GM21717 (cell line): ENCODE data around the gene TMCC2.

Experiments
- ATAC-seq: cut with Tn5 transposase; IDR thresholded peaks from one replicate; pipeline ENCODE4 v1.9.1; 2021; ENCODE audit warnings: mild to moderate bottlenecking, moderate library complexity; ENCODE audit not compliant: unreplicated experiment

The TMCC2 gene

DNA sequence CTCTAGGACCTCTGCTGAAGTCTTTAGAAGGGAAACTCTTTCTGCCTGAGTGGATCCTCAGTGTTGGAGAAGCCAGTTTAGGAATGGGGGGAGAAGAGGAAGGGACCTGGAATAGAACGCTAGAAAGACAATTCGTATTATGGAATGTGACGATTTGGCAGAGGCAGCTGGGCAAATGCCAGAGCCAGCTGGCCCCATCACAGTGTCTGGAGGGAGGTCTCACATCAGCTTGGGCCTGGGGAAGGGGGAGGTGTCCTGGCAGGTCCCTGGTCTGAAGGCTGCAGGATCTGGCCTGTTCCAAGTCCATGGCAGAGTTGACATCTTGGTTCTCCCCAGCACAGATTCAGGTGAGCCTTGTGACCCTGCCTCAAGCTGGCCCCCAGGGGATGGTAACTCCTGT is 11.3 kb downstream of the TMCC2 start:
- no peak for ATAC-seq

DNA sequence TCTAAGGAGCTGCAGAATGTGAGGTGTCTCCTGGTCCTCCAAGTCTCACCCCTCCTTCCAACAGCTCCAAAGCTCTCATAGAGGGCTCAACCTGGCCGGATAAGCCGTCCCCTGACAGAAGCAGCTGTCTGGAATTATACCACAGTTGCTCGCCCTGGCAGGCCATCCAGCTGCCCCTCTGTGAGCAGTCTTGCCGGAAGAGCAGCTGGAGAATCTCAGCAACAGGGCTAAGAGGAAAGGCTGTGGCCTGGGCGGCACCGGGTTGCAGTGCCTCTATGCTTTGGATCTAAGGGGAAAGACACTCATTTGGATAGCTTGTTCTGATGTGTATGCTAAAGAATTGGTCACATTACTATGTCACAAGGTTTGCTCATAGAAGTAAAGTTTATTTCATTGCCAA is 12.4 kb downstream of the TMCC2 start:
- ATAC-seq = no peak

DNA sequence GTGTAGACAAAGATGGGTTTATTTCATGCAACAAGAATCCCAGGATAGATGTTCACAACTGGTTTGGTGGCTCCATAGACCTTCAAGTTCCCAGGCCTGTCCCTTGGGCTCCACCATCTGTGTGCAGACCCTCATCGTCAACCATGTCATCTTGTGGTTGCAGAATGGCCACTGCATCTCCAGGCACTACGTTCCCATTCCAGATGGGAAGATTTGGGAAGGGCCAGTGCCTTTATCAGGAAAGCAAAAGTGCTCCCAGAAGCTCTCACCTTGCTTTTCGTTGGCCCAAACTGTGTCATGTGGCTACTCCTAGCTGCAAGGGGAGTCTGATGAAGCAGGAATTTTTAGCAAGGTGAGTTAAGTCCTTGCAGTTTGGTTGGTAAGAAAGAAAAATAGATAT is 12.8 kb downstream of the TMCC2 start:
- ATAC-seq = no peak

DNA sequence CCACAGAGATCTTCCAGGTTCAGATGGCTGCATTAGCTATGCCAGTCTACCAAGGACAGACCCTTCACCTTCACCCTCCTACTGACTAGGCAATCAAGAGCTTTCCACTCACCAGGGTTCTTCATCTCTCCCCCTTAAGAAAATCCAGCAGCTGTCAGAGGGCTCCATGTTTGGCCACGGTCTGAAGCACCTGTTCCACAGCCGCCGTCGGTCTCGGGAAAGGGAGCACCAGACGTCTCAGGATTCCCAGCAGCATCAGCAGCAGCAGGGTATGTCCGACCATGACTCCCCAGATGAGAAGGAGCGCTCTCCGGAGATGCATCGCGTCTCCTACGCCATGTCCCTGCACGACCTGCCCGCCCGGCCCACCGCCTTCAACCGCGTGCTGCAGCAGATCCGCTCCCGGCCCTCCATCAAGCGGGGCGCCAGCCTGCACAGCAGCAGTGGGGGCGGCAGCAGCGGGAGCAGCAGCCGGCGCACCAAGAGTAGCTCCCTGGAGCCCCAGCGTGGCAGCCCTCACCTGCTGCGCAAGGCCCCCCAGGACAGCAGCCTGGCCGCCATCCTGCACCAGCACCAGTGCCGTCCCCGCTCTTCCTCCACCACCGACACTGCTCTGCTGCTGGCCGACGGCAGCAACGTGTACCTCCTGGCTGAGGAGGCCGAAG is 13.8 kb downstream of the TMCC2 start:
- no peak for ATAC-seq

DNA sequence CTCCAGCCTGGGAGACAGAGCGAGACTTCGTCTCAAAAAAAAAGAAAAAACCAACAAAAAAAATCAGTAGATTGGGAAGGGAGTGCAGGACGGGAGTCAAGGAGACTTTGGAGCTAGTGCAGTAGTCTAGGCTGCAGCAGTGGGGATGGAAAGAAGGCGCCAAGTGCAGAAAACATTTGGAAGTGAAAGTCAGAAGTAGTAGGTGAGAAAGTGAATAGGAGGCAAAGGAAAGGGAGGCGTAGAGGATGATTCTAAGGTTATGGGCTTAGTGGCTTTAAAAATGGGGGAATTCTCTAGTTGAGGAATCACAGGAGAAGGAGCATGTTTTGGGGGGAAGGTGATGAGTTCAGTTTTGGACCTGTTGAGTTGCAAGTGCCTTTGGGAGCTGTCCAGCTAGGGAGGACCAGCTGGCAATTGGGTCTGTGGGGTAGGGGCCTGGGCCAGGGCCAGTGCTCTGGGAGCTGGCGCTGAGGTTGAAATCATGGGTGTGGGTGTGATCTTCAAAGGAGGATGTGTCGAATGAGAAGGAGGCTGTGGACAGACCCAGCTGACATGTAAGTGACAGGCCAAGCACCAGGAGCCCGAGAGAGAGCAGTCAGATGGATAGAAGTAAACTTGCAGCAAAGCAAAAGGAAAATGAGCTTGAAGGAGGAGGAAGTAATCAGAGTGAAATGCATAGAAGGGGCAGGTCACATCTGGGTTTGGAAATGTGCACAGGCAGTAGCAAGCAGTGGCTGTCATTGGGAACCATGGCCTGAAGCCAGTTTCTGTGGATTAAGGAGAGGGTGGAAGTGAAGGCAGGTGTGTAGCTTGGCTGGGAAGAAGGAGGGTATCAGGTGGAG is 15.8 kb downstream of the TMCC2 start:
- no peak for ATAC-seq

DNA sequence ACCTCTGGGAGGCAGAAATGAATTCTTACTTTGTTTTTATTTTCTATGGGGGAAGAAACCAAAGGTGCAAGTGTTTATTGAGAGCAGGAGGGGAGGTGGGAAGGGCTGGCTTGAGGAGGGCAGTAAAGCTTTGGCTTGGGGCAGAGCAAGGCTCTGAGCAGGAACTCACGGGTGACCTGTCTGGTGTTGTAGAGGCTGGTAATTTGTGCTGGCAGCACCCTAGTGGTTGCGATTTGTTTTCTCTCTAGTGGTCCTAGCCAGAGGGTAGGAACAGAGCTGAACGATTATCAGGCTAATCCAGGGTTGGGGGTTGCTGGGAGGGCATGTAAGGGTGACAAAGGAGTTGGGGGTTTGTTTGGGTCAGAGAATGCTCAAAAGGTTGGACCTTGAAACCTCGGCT is 16.6 kb downstream of the TMCC2 start:
- ATAC-seq = no peak

DNA sequence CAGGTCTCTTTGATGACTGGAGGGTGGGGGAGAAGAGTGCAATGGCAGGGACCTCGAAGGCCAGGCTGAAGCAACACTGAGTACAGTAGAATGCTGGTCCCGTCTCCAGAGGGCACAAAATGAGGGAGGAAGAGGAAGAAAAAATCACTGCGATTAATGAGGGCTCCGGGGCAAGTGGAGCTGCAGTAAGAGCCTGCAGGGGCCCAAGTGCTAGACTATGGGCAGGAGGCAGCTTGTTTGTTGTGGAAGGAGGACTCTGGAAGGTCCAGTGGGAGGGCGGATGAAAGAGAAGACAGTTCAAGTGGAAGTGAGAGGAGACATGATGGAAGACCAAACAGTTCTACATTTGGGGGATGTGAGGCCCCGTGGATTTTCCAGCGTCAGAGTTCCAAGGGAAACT is 17.4 kb downstream of the TMCC2 start:
- no peak for ATAC-seq

DNA sequence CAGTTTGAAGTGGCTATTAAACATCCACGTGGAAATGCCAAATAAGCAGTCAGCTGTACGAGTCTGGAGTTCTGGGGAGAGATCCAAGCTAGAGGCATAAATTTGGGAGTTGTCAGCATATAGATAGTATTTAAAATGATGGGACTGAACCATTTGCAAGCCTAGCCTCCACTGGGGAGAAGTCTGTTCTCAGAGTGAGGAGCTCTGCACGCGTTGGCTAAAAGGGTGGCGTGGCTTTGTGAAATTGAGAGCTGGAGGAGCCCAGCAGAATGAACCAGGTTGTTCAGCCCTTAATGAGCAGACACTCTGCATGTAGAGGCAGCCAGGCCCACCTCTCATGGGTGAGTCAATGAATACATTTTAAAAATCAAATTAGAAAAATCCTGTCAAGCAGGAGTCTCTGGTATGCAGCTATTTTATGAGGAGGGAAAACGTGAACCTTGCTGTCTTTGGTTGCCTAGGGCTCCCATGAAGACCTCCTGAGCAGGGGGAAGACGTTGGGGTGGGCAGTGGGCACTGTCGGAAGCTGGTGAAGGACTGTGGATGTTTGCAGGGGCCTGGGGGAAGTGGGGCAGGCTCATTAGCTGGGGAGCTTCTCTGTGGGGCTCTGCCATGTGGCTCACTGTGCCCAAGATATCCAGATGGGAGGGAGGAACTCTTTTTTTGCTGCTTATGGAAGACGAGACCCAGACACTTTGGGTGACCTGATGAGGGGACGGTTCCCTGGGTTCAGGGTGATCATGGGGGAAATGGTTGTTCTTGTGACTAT is 18.8 kb downstream of the TMCC2 start:
- ATAC-seq = no peak

DNA sequence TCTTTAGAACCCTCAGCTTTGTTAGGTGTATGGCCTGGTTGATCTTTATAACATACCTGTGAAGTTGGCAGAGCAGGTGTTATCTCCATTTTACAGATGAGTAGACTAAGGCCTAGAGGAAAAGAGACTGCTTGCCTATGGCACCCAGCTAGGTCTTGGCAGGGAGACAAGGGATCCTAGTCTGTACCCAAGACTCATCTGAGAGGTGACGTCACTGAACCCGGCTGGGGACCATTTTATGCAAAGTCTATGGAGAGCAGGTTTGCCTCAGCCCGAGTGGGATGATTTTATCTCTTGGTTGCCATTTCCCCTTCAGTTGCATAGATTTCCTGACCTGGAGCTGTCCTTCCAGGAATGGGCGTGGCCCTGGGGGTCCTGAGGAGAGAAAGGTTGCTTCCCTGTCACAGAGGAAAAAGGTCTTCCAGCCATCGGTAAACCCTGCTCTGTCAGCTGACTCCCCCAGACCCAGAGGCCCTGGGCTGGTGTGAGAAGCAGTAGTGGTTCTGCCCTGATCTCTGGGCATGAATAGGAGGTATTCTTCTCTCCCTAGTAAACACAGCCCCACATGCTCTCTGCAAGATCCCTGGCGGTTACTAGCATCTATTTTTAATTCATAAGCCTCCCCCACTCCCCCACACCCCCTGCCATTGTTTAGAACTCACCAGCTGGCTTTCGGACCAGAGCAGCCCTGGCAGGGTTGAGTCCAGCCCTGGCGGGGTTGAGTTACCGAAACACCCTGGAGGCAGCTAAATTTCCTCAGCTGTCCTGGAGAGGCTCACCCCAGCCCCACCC is 19.6 kb downstream of the TMCC2 start:
- no peak for ATAC-seq

DNA sequence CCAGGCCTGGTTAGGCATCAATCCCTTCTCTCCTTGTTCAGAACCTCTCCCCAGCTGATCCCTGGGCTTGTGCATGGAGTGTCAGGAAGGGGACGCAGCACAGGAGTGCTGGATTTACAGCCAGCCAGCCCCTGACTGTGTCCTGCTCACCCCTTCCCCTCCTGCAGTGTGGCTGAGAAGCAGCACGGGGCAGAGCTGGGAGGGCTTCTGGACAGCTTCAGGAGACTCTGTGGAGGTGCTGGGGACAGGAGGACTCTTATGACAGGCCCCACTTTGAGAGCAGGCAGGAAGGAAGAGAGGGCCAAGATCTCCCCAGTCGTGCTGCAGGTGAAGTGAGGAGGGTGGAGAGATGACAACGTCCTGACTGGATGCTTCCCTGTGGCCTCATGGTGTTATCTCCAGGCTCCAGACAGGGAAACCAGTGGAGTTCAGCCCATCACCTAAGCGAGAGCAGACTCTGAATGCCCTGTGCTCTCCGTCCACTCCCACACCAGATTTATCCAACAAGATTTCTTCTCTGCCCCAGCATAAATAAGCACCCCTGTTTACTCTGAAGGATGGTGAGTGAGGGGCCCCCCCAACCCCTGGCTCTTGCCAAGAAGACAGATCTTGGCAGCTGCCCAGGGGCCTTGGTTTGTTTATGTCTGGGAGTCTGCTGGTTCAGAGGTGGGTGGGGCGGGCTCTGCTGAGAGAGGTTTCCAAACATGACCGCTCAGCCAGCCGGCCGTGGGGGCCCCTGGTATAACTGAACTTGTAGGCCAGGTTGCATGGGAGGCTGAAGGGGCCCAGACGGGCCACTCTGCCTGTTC is 21.3 kb downstream of the TMCC2 start:
- no peak for ATAC-seq

DNA sequence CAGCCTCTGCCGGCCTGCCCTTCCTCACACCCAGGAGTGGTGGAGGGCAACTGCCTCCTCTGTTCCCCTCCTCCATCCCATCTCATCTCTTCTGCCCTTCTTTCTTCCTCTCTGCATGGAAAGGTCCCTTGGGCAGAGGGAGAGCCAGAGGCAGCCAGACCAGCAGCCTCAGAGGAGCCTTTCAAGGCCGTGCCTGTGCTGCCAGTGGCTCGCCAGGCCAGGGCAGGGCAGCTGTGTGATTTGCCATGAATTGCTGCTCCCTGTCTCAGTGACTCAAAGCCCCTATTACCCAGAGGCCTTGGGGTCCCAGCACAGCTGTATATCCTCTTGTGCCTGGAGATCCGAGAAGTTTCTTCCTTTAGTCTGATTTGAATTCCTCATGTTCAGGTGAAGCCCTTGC is 21.9 kb downstream of the TMCC2 start:
- no peak for ATAC-seq

DNA sequence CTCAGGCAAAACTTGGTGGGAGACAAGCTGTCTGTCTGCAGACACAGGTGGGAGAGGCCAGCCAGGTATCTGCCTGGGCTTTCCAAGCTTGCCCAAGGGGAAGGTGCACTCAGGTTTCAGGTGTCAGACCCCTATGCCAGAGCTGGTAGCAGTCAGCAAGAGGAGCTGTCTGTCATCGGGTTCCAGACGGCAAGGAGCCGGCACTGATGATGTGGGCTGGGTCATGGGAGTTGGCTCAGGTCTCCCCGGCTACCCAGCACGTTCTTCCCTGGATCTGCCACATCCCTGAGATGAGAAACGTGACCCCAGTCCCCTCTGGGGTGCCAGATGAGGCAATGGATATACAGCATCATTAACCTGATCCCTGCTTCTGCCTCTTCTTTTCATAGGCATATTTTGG is 23.0 kb downstream of the TMCC2 start:
- ATAC-seq = no peak

DNA sequence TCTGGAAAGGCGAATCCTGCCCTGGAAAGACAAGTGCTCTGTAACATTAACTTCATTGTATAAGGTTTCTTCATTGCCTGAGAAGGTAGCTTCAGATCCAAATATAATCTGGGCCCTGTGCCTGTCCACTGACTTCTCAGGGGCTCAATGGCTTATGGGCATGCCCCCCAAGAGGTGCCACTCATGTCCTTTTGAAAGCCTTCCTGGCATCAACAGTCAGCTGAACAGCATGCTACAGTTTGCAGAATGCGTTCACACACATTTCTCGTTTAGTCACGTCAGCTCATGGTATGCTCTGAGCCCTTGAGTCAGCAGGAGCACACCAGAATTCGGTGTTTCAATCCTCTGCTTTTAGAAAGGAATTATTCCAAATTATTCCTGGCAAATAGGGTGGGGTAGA is 23.8 kb downstream of the TMCC2 start:
- ATAC-seq = no peak

DNA sequence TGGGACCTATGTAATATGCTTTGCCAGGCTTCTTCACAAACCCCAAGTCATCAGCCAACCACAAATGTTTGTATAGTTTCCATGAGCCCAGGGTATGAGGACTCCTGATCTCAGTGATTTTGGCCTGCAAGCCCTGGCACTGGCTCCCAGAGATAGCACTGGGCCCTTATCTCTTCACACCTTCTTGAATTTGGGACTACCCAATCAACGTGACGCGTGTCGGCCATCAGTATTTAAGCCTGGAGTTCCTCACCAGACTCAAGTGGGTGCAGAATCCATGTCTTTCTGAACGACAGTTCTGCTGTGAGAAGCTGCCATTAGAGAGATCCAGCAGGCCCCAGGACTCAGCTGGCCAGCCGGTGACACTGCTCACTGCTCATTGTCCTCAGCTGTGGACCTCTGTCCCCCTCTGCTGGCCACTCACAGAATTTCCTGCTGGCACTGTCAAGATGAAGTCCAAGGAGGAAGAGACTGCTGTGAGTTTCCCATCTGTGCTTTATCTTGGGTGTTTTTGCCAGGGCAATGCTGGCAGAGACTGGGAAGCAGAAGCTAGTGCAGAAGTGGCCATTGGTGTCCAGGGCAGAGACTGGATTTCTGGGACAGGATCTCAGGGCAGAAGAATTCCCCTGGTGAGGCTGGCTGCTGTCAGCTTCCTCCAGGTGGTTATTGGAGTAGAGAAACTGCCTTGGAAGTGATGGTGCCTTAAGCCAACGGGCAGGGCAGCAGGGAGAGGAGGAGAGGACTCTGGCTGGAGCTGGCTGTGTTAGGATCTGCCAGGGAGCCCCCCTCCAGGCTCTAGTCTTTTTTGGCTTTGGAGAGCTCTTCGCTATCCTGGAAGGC is 28.4 kb downstream of the TMCC2 start:
- no peak for ATAC-seq

DNA sequence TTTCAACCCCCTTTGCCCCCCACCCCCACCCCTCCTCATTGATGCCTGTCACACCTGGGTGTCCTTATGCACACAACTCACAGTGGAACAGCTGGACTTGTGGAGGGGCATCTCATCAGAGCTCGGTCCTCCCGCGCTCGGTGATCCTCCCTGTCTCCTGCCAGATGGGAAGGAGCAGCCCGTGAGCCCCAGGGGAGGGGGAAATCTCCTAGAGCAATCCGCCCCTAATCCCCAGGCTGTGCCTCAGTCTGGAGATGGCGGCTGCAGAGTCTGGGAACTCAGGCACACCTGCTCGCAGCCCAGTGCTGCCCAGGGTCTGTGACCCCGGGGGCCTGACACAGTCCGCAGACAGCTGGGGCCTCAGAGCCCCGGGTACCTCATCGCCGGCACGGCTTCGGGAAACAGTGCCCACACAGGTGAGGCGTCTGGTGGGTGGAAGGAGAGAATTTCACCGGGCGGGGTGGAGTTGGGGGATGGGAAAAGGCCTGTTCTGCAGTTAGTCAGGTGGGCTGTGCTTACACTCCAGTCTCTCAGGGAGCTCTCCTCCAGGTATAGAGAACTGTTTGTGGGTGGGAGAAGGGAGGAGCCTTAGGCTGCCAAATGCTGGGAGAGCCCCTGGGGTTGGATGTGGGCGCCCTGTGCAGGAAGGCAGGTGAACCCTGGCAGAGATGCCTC is 29.3 kb downstream of the TMCC2 start:
- ATAC-seq = no peak

DNA sequence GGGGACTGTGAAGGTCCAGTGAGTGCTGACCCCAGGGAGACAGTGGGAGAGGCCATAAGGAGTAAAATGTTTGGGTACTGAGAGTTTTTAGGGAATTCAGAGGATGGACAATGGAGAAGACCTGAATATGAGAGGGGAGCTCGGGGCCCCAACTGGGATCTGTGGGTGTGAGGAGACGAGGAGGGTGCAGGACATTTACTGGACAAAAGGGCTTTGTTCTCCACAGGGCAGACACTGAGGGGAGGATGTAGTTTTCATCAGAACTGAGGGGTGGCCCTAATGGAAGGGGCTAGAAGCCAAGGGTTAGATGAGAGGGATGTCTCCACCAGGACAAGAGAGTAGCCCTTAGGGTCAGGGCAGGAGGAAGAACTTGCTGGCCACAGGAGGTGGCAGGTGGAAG is 30.0 kb downstream of the TMCC2 start:
- no peak for ATAC-seq

DNA sequence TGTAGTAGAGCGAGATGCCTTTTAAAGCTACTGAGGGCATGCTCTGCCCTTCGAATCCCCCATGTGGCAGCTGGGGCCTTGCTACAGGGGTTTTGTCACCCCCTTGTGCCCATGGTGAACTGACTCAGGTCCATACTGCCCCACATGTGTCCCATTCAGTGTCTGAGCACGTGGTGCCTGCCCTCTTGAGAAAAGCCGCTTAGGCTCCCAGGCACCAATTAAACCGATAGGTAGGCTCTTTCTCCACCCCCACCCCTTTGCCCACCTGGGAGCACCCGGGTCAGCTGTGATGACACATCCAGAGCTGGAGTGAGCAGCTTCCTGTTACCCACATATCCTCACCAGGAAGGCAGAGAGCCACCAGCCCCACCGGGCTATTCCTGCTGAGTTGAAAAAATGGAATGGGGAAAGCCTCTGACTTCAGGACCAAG is 30.5 kb downstream of the TMCC2 start:
- no peak for ATAC-seq

DNA sequence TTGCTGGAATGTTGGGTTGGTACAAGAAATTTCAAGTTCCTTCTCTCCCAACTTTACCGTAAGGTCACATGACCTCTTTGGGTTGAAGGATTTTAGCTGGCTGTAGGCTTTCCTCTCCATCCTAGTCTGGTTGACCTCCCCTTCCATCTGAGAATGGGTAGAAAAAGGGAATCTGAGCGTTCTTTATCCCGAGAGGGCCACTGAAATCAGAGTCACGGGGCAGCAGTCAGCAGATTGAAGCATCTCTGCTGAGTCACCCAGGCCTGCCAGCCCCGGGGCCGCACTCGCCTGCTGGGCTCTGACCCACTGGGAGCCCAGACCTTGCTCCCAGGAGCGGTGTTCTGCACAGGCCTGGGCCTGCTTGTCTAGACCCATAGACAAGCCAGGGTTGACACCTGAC is 31.0 kb downstream of the TMCC2 start:
- no peak for ATAC-seq

DNA sequence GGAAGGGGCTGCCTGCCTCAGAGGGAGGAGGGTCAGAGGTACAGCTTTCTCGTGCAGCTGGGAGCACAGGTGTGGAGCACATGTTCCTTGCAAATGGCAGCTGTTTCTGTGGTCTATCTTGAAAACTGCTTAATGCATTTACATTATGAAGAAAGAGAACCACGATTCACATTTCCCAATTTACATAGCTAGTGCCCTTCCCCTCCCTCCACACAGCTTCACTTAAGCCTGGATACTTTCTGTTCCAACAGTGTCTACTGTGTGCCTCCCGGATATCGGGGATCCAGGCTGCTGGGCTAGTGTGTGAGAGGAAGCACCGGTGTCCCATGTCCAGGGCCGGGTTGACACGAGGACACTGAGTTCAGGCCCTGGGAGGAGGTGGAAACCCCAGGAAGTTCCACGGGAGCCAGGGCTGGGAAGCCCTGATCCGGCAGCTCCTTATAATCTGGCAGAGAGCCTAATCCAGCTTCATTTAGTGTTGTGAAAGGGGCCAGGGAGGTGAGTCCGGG is 31.6 kb downstream of the TMCC2 start:
- ATAC-seq = no peak
